ENCODE data around the gene LCTL. TPM values are rescaled to one million over a fixed set of nuclear protein-coding genes. Genes with fewer than 3 reads are reported as not detected.

LCTL gene
- total RNA-seq, 1 experiment from 2014 or later = not detected

DNA sequence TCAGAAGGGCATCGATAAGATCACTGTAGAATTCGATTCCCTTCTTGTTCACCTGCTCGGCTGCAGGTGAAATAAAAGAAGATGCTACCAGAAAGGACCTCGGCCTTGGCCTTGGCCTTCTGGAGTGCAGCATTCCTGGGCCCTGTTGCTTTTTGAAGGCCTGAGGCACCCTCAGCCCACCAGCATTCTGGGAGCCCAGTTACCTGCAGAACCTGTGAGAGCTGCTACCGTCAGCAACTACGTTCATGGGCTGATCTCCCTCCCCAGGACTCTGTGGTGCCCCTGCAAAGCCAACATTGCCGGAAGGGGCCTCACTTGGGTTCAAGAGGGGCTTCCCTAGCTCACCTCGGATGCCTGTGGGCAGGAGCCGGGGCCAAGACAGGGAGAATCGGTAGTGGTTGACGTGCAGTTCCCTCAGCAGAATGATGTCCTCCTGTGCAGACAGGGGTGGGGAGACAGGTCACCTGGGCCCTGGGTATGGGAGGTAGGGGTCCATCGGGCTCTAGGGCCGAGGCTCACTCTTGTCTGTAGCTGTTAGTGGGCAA, 2.2 kb downstream of the LCTL start:
- Mint-ChIP-seq H3K27ac (ENCODE audit: low read depth, unreplicated experiment) (no peak overlapping the region), H3K4me3 (ENCODE audit: unreplicated experiment) (no peak overlapping the region), H3K36me3 (ENCODE audit: insufficient read depth, unreplicated experiment) (no peaks in the 10 kb centered on the region), H3K27me3 (ENCODE audit: insufficient read depth, unreplicated experiment) (no peaks in the 10 kb centered on the region), H3K4me1 (ENCODE audit: insufficient read depth, unreplicated experiment) (peaks cover 12% of the 10 kb centered on the region), H3K9me3 (ENCODE audit: unreplicated experiment) (no peaks in the 10 kb centered on the region)
- DNase-seq (ENCODE audit: unreplicated experiment) = no peak
- TF ChIP-seq, protein P1, sequence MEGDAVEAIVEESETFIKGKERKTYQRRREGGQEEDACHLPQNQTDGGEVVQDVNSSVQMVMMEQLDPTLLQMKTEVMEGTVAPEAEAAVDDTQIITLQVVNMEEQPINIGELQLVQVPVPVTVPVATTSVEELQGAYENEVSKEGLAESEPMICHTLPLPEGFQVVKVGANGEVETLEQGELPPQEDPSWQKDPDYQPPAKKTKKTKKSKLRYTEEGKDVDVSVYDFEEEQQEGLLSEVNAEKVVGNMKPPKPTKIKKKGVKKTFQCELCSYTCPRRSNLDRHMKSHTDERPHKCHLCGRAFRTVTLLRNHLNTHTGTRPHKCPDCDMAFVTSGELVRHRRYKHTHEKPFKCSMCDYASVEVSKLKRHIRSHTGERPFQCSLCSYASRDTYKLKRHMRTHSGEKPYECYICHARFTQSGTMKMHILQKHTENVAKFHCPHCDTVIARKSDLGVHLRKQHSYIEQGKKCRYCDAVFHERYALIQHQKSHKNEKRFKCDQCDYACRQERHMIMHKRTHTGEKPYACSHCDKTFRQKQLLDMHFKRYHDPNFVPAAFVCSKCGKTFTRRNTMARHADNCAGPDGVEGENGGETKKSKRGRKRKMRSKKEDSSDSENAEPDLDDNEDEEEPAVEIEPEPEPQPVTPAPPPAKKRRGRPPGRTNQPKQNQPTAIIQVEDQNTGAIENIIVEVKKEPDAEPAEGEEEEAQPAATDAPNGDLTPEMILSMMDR (IDR thresholded peaks at IDR 0.05; ENCODE audit: unreplicated experiment) = no peak
- intact Hi-C loops (cut with micrococcal nuclease) = no loop called here
- no TSS peak for BruUV-seq (replicated peaks)
- ChIA-PET CTCF (no interaction called here), POLR2A (no interaction called here)

DNA sequence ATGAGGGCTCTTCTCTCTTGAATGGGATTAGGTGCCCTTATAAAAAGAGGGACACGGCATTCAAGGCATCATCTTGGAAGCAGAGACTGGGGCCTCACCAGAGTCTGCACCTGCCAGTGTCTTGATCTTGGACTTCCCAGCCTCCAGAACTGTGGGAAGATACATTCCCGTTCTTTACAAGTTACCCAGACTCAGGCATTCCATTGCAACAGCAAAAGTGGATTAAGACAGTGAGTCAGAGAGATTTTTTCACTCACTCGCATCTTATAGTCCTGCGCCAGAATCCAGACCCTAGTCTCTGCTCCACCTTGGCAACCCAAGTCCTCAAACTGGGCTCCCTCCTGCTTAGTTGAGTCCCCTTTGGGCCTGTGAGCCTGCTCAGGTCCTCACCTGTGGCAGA, 2.7 kb downstream of the LCTL start:
- TF ChIP-seq, protein P1 (IDR thresholded peaks at IDR 0.05; ENCODE audit: unreplicated experiment) = no peak
- CTCF ChIA-PET = no interaction called here
- no peaks in the 10 kb centered on the region for H3K27me3 Mint-ChIP-seq (ENCODE audit: insufficient read depth, unreplicated experiment)
- peaks cover 12% of the 10 kb centered on the region for H3K4me1 Mint-ChIP-seq (ENCODE audit: insufficient read depth, unreplicated experiment)
- POLR2A ChIA-PET = no interaction called here
- intact Hi-C loops (cut with micrococcal nuclease) = no loop called here
- no peaks in the 10 kb centered on the region for H3K9me3 Mint-ChIP-seq (ENCODE audit: unreplicated experiment)
- BruUV-seq (replicated peaks) = no TSS peak
- H3K4me3 Mint-ChIP-seq (ENCODE audit: unreplicated experiment) = no peak overlapping the region
- no peaks in the 10 kb centered on the region for H3K36me3 Mint-ChIP-seq (ENCODE audit: insufficient read depth, unreplicated experiment)
- DNase-seq (ENCODE audit: unreplicated experiment) = no peak
- H3K27ac Mint-ChIP-seq (ENCODE audit: low read depth, unreplicated experiment) = no peak overlapping the region

DNA sequence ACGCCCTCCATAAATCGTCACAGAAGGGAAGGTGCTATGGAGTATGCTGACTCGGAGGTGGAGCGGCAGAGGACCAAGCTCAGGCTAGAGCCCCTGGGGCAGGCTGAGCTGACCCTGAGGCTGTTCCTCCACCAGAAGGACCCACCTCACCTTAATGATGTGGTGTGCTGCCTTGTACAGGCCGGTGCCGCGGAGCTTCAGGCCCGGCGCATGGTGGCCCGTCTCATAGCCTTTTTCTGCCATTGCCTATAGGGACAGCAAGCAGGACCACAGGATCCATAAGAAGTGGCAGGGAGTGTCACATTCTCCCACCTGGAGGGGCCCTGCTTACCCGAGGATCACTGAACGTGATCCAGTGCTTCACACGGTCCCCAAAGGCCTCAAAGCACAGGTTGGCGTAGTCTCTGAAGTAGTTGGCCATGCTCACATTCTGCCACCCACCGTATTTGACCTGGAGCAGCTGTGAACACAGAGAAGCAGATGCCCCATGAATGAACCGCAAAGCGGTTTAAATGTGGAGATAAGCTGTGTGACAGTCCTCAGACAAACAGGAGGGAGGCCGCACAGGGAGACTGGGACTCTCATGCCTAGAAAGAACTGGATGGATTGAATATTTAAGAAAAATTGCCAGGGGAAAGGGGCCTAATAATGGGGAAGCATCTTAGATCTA, 4.8 kb downstream of the LCTL start:
- H3K27ac Mint-ChIP-seq (ENCODE audit: low read depth, unreplicated experiment) = no peak overlapping the region
- TF ChIP-seq, protein P1 (IDR thresholded peaks at IDR 0.05; ENCODE audit: unreplicated experiment) = no peak
- no TSS peak for BruUV-seq (replicated peaks)
- no peaks in the 10 kb centered on the region for H3K4me1 Mint-ChIP-seq (ENCODE audit: insufficient read depth, unreplicated experiment)
- H3K27me3 Mint-ChIP-seq (ENCODE audit: insufficient read depth, unreplicated experiment) = no peaks in the 10 kb centered on the region
- POLR2A ChIA-PET = interaction anchor here (1.3 kb wide), 1 partner anchor 10 kb away, joined by 4 read pairs; no protein-coding TSS in a partner anchor
- DNase-seq (ENCODE audit: unreplicated experiment) = no peak
- CTCF ChIA-PET = interaction anchor here (1.6 kb wide), 1 partner anchor 11 kb away, joined by 3 read pairs; no protein-coding TSS in a partner anchor
- no peaks in the 10 kb centered on the region for H3K36me3 Mint-ChIP-seq (ENCODE audit: insufficient read depth, unreplicated experiment)
- intact Hi-C loops (cut with micrococcal nuclease) = no loop called here
- H3K4me3 Mint-ChIP-seq (ENCODE audit: unreplicated experiment) = no peak overlapping the region
- no peaks in the 10 kb centered on the region for H3K9me3 Mint-ChIP-seq (ENCODE audit: unreplicated experiment)

DNA sequence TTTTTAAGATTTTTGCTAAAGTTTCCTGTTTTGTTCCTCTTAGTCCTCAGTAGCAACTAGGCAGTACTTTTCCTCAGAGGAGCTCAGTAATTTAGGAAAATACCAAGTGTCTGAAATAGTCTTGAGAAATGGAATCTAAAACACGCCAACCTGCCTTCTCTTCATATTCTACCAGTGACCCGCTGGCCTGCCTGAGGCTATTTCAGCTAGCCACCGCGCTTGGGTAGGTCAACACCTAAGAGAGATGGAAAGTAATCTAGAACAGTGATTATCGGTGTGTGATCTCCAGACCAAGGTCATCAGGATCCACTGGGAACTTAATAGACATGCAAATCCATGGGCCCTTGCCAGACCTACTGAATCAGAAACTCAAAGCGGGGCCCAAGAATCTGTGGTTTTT, 7.5 kb downstream of the LCTL start:
- POLR2A ChIA-PET = no interaction called here
- Mint-ChIP-seq H3K4me3 (ENCODE audit: unreplicated experiment) (no peak overlapping the region), H3K36me3 (ENCODE audit: insufficient read depth, unreplicated experiment) (no peaks in the 10 kb centered on the region), H3K9me3 (ENCODE audit: unreplicated experiment) (no peaks in the 10 kb centered on the region), H3K27ac (ENCODE audit: low read depth, unreplicated experiment) (no peak overlapping the region), H3K27me3 (ENCODE audit: insufficient read depth, unreplicated experiment) (no peaks in the 10 kb centered on the region), H3K4me1 (ENCODE audit: insufficient read depth, unreplicated experiment) (no peaks in the 10 kb centered on the region)
- BruUV-seq (replicated peaks) = no TSS peak
- intact Hi-C loops (cut with micrococcal nuclease) = no loop called here
- CTCF ChIA-PET = interaction anchor here (1.4 kb wide), 1 partner anchor 9 kb away, joined by 4 read pairs; no protein-coding TSS in a partner anchor
- DNase-seq (ENCODE audit: unreplicated experiment) = no peak
- TF ChIP-seq, protein P1 (IDR thresholded peaks at IDR 0.05; ENCODE audit: unreplicated experiment) = no peak
